ENCODE data around the gene CUZD1.

- TF ChIP-seq JUNB (IDR thresholded peaks at IDR 0.05; ENCODE audit: unreplicated experiment) = no peak
- TF ChIP-seq, protein P1, sequence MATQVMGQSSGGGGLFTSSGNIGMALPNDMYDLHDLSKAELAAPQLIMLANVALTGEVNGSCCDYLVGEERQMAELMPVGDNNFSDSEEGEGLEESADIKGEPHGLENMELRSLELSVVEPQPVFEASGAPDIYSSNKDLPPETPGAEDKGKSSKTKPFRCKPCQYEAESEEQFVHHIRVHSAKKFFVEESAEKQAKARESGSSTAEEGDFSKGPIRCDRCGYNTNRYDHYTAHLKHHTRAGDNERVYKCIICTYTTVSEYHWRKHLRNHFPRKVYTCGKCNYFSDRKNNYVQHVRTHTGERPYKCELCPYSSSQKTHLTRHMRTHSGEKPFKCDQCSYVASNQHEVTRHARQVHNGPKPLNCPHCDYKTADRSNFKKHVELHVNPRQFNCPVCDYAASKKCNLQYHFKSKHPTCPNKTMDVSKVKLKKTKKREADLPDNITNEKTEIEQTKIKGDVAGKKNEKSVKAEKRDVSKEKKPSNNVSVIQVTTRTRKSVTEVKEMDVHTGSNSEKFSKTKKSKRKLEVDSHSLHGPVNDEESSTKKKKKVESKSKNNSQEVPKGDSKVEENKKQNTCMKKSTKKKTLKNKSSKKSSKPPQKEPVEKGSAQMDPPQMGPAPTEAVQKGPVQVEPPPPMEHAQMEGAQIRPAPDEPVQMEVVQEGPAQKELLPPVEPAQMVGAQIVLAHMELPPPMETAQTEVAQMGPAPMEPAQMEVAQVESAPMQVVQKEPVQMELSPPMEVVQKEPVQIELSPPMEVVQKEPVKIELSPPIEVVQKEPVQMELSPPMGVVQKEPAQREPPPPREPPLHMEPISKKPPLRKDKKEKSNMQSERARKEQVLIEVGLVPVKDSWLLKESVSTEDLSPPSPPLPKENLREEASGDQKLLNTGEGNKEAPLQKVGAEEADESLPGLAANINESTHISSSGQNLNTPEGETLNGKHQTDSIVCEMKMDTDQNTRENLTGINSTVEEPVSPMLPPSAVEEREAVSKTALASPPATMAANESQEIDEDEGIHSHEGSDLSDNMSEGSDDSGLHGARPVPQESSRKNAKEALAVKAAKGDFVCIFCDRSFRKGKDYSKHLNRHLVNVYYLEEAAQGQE (IDR thresholded peaks at IDR 0.05; ENCODE audit: unreplicated experiment) = no peak
- no peak for TF ChIP-seq EZH2 (IDR thresholded peaks at IDR 0.05; ENCODE audit: low read depth, unreplicated experiment)
- no peak for TF ChIP-seq CTCF (conservative IDR thresholded peaks at IDR 0.05; ENCODE audit: low read depth in 2 of 2)
- TF ChIP-seq EZH2phosphoT487 (IDR thresholded peaks at IDR 0.05; ENCODE audit: unreplicated experiment) = no peak
- TF ChIP-seq STAT1 (IDR thresholded peaks at IDR 0.05; ENCODE audit: unreplicated experiment) = no peak
- no peak for TF ChIP-seq POLR2AphosphoS5 (IDR thresholded peaks at IDR 0.05; ENCODE audit: low read depth)
- no peak for TF ChIP-seq NANOG (IDR thresholded peaks at IDR 0.05; ENCODE audit: borderline replicate concordance)
- no peak for TF ChIP-seq CREB1 (CRISPR knock-in tag; IDR thresholded peaks at IDR 0.05; ENCODE audit: low read depth)
- TF ChIP-seq, protein P2, sequence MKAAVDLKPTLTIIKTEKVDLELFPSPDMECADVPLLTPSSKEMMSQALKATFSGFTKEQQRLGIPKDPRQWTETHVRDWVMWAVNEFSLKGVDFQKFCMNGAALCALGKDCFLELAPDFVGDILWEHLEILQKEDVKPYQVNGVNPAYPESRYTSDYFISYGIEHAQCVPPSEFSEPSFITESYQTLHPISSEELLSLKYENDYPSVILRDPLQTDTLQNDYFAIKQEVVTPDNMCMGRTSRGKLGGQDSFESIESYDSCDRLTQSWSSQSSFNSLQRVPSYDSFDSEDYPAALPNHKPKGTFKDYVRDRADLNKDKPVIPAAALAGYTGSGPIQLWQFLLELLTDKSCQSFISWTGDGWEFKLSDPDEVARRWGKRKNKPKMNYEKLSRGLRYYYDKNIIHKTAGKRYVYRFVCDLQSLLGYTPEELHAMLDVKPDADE (IDR thresholded peaks at IDR 0.05) = no peak
- TF ChIP-seq ZNF331 (CRISPR knock-in tag; IDR thresholded peaks at IDR 0.05; ENCODE audit: low read depth) = no peak
- no peak for TF ChIP-seq ZNF462 (CRISPR knock-in tag; IDR thresholded peaks at IDR 0.05)
- no peak for TF ChIP-seq ZNF114 (CRISPR knock-in tag; IDR thresholded peaks at IDR 0.05)
These were observed 1.5 kb downstream of the CUZD1 start for GRCh38 chr10:122844146-122844545.
